ENCODE data around the gene DEF6.

DEF6 gene

GRCh38 chr6:35343835-35344550 lies 46.4 kb downstream of the DEF6 start:
- DNase-seq (ENCODE audit: low spot score) = no peak

DNA sequence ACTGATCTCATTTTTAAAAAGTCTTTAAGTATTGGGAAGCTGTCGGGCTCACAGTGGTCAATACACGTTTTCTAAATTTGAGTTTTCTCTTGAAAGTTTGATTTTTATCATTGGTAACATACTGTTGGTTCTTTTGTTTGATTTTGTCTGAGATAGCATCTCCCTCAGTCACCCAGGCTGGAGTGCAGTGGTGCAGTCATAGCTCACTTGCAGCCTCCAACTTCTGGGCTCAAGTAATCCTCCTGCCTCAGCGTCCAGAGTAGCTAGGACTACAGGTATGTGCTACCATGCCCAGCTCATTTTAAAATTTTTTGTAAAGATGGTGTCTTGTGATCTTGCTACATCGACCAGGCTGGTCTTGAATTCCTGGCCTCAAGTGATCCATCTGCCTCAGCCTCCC lies 53.8 kb downstream of the DEF6 start:
- no peak for DNase-seq (ENCODE audit: low spot score)

GRCh38 chr6:35352735-35353134 lies 55.1 kb downstream of the DEF6 start:
- DNase-seq (ENCODE audit: low spot score) = no peak

GRCh38 chr6:35354361-35355135 lies 56.9 kb downstream of the DEF6 start:
- DNase-seq (ENCODE audit: low spot score) = no peak

GRCh38 chr6:35356391-35356790 lies 58.8 kb downstream of the DEF6 start:
- DNase-seq (ENCODE audit: low spot score) = no peak

DNA sequence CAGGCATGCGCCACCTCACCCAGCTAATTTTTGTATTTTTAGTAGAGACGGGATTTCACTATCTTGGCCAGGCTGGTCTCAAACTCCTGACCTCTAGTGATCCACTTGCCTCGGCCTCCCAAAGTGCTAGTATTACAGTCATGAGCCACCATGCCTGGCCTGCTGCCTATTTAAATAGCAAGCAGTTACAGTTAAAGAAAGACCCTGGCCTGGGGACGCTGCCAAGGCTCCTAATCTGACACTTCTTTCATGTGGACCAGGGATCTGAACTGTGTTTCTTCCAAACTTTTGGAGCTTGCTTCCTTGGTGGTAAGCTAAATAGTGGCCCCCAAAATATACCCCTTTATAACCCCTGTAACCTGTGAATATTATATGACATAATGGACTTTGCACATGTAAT lies 60.1 kb downstream of the DEF6 start:
- DNase-seq (ENCODE audit: low spot score) = no peak

- DNase-seq (ENCODE audit: low spot score) = no peak
Observed at GRCh38 chr6:35358086-35358485, 60.5 kb downstream of the DEF6 start.

GRCh38 chr6:35359346-35359743 lies 61.7 kb downstream of the DEF6 start:
- no peak for DNase-seq (ENCODE audit: low spot score)

DNA sequence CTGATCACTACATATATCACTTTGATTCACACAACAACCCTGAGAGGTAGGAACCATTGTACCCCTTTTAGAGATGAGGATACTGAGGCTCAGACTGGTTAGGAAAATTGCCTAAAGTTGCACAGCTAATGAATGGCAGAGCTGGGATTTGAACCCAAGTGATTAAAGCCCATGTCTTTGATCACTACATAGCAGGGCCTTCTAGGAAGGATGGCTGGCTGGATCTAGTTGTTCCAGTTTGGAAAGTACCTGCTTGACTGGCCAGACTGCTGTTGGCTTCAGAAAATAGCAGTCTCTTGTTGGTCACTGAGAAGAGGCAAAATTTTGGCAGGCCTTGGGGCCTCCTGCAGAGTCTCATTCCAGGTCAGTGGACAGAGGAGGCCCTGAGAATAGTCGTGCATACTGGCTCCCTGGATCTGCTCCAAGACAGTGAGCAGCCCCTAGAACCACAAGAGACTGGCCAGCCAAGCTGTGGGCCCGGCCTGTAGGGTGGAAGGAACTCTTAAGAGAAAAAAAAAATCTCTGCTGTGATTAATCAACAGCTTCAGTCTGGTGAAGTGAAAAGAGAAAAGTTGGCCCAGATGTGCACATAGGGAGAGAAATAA lies 62.2 kb downstream of the DEF6 start:
- no peak for DNase-seq (ENCODE audit: low spot score)

GRCh38 chr6:35360349-35361138 lies 62.9 kb downstream of the DEF6 start:
- no peak for DNase-seq (ENCODE audit: low spot score)

DNA sequence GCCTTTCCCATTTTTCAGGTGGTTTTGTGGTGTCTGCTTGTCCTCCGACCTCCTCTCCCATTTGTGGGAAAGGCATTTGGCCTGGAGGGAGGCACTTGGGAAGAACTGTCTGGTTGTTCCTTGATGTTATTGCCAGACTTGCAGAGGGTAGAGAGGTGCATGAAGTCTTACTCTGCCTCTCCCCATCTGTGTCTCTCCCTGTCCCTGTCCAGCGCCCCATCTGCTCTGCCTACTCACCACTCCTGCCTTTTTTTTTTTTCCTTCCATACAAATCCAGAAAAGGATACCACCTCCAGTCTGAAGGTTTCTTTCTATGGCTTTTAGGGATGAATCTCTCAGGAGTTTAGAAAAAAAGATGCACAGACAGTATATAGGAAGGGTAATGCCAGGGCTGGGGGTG lies 64.6 kb downstream of the DEF6 start:
- no peak for DNase-seq (ENCODE audit: low spot score)

DNA sequence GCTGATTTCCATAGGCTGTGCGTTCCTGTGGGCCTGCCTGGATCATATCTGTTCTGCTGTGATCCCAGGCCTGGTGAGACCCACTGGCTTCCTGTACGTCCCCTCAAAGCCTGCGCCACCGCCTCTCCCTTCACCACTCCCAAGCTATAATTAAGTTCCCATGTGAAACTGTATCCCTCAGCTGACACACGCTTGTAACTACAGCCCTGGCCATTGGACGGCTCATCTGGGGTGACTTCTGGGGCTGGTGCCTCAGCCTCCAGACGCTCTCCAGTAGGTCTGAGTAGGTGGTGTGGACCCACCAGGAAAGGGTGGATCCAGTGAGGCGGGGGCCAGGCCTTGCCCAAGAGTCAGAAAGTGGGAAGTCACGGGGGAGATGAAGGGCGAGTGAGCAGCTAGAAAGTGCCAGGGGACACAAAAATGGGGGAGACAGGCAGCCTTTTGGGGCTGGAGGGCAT lies 65.7 kb downstream of the DEF6 start:
- no peak for DNase-seq (ENCODE audit: low spot score)

GRCh38 chr6:35365594-35366203 lies 68.1 kb downstream of the DEF6 start:
- DNase-seq (ENCODE audit: low spot score) = no peak

DNA sequence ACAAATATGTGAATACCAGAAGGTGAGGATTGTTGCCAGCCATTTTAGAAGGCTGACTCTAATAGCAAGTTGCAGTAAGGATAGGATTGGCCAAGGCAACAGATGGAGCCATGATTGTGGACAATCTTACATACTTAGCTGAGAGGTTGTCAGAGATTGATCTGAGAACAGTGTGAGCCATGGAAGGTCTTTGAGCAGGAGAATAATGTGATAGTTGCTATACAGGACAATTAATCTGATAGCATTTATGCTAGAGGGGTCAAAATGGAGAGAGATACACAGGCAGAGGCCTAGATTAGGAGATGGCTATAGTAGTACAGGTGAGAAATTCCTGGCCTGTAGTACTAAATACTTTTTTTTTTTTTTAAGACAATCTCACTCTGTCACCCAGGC lies 68.6 kb downstream of the DEF6 start:
- no peak for DNase-seq (ENCODE audit: low spot score)

- DNase-seq (ENCODE audit: low spot score) = no peak
Observed at GRCh38 chr6:35367646-35368037, 70.0 kb downstream of the DEF6 start.

DNA sequence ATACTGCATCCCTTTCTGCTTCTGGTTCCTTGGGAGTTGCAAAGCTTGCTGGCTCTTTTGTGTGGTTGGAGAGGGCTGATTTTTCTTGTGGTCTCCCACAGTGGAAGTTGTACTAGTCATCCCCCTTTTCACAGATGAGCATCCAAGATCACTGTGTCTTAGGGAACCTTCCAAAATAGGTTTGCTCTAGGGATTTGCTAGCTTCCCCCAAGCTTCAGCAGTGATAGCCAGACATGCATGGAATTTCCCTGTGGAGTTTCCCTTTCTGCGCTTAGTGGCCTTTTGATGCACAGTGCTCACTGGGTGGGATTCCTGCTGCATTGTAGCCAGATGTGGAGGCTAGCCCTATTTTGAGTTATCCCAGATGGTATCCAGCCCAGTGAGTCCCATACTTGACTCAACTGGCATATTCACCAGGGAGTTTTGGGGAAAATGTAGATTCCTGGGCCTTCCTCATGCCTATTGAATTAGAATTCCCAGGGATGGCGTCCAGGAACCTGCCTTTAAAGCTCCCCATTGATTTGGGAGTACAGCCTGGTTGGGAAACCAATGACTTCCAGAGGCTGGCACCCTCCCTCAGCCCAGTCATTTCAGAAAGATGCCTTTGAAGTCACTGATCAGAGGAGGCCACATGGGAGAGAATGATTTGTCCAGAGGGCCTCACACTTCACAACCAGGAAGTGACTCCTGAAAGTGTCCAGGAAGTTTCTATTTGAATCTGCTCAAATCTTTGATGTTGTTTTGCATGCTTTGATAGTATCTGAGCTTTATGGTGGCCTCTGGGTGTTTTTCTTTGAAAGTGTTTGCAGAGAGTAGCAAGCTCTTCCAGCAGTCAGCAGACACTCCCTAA lies 70.6 kb downstream of the DEF6 start:
- DNase-seq (ENCODE audit: low spot score) = no peak

GRCh38 chr6:35370124-35370741 lies 72.6 kb downstream of the DEF6 start:
- DNase-seq (ENCODE audit: low spot score) = no peak

GRCh38 chr6:35370785-35371493 lies 73.3 kb downstream of the DEF6 start:
- DNase-seq (ENCODE audit: low spot score) = no peak

All from D341Med (cell line).